Vagina (tissue), 2 donors: ENCODE results near the gene GFER. TPM values are rescaled to one million over a fixed set of nuclear protein-coding genes. Genes with fewer than 3 reads are reported as not detected.

Experiments used
- DNase-seq, 2 donors: peaks; one replicate each; pipeline ENCODE4 v3.0.0-alpha.2; 2017; ENCODE audit errors: extremely low spot score in 2 of 2
- H3K27ac ChIP-seq: fragments of 200-600 bp; sonication (generic); one replicate; pipeline ENCODE4 v1.5.1; 2019
- H3K27me3 ChIP-seq: fragments of 200-600 bp; sonication (generic); one replicate; pipeline ENCODE4 v1.5.1; 2019
- H3K36me3 ChIP-seq, 2 donors: fragments of 200-600 bp; sonication (generic); one replicate each; pipeline ENCODE4 v1.5.1; 2017 to 2019
- H3K4me1 ChIP-seq: fragments of 200-600 bp; sonication (generic); one replicate; pipeline ENCODE4 v1.5.1; 2019
- H3K4me3 ChIP-seq, 2 donors: fragments of 200-600 bp; sonication (generic); 1 replicate in 1 of 2; 2 replicates in 1 of 2; pipeline ENCODE4 v1.5.1; 2016 to 2019
- H3K9me3 ChIP-seq: fragments of 200-600 bp; sonication (generic); one replicate; pipeline ENCODE4 v1.5.1; 2019
- CTCF ChIP-seq, 3 experiments: fragments of 450-650 bp in 2 of 3; fragments of 200-600 bp in 1 of 3; sonication (generic) in 1 of 3; IDR thresholded peaks; one replicate each; pipeline ENCODE4 v1.5.1; 2017 to 2019; ENCODE audit warnings: antibody characterized with exemption in 3 of 3, mild to moderate bottlenecking in 2 of 3, moderate library complexity in 2 of 3
- POLR2A ChIP-seq, 2 donors: fragments of 450-650 bp; IDR thresholded peaks; one replicate each; pipeline ENCODE4 v1.6.1; 2017; ENCODE audit warnings: antibody characterized with exemption in 2 of 2, mild to moderate bottlenecking in 2 of 2, moderate library complexity in 2 of 2
- POLR2AphosphoS5 ChIP-seq, 2 donors: sonication (generic); formaldehyde crosslinking; IDR thresholded peaks; one replicate each; pipeline ENCODE4 v1.9.0; 2017; ENCODE audit warnings: antibody characterized with exemption in 2 of 2, mild to moderate bottlenecking in 2 of 2, low read depth in 1 of 2; ENCODE audit not compliant: insufficient read depth in 1 of 2
- intact Hi-C: fragments of 100-400 bp; cut with DNase I; formaldehyde crosslinking; loops from one replicate; pipeline ENCODE4 v1.15.1; 2023
- total RNA-seq: library from RNA; depleted of rRNA; stranded (reverse); fragments of >200 nt; gene quantifications from one replicate; pipeline ENCODE4 v1.2.3, GENCODE V29; 2016

The GFER gene
- total RNA-seq, 1 donor from 2014 or later, result 11.5 TPM

DNA sequence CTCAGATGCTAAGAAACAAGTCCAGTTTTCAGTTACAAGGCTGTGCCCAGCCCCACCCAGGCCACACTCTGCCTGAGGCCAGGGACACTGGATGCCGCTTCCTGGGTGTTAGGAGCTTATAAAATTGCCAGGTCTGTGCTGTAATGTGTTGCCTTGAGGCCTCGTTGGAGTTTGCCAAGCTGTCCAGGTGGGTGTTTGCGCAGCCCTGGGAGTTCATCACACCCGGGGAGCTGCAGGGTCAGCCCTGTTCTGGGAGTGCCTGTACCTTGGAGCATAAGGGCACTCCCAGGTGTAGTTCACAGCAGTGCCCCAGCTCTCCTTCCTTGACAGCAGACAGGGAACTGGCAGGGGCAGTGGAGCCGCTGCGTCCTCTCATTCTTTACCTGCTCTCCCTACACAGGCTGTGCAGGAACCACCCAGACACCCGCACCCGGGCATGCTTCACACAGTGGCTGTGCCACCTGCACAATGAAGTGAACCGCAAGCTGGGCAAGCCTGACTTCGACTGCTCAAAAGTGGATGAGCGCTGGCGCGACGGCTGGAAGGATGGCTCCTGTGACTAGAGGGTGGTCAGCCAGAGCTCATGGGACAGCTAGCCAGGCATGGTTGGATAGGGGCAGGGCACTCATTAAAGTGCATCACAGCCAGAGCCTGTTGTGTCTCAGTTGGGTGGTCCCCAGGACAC is 1.6 kb downstream of the GFER start:
- Histone ChIP-seq H3K9me3 (no peaks in the 10 kb centered on the region), H3K4me3 (no peak overlapping the region), H3K27me3 (peaks cover under 1% of the 10 kb centered on the region), H3K36me3 (peaks cover 0 to 13% of the 10 kb centered on the region in 2 donors), H3K4me1 (peaks cover 27% of the 10 kb centered on the region), H3K27ac (no peak overlapping the region)
- no peak for DNase-seq
- TF ChIP-seq POLR2A (IDR thresholded peaks at IDR 0.05) (no peak), CTCF (IDR thresholded peaks at IDR 0.05) (no peak)
- intact Hi-C loops, result no loop called here

- Histone ChIP-seq H3K36me3 (peaks cover 0 to 13% of the 10 kb centered on the region in 2 donors), H3K4me1 (peaks cover 43% of the 10 kb centered on the region), H3K27me3 (peaks cover 9% of the 10 kb centered on the region), H3K9me3 (no peaks in the 10 kb centered on the region), H3K27ac (no peak overlapping the region), H3K4me3 (no peak overlapping the region)
- TF ChIP-seq POLR2AphosphoS5 (IDR thresholded peaks at IDR 0.05; ENCODE audit: insufficient read depth in 1 of 2, low read depth in 1 of 2) (no peak), POLR2A (IDR thresholded peaks at IDR 0.05) (no peak), CTCF (IDR thresholded peaks at IDR 0.05) (no peak)
- DNase-seq, result no peak
- intact Hi-C loops, result no loop called here
Observed at GRCh38 chr16:1987198-1987597, 3.2 kb downstream of the GFER start.

DNA sequence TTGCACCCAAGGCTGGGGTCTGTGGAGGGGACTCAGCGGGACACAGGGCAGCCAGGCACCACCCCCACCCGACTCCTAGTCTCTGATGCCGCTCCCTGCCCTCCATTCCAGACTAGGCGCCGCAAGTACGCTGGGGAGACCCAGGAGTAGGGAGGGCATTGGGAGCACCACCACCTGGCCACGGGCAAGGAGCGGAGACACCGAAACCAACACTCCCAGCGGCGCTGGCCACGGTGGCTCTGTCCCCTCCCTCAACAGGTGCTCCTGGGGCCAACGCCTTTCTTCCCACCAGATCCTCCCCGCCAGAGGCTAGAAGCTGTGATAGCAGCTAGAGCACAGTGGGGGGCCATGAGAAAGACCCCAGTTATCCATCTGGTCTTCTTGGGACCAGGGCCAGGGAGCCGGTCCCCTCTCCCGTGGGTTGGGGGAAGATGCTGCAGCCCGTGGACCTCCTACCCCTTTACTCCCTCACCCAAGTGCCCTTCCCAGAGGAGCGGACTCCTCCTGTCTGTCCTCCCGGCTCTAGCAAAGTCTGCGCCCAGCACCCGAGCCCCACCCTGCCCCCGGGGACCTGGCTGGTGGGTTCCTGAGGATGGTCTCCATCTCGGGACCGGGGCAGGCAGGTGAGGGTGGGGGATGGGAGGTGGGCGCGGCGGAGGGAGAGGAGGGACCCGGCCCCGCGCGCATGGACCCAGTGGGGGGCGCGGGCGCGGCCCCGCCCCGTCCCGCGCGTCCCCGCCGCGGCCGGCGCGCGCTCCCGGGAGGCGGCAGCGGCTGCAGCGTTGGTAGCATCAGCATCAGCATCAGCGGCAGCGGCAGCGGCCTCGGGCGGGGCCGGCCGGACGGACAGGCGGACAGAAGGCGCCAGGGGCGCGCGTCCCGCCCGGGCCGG is 5.5 kb downstream of the GFER start, which contains the start of gene SYNGR3:
Gene SYNGR3, plus strand, starts transcription at position 762 of the 892 bp plus-strand sequence. CDS start 133 bp downstream, outside the sequence.
- Histone ChIP-seq H3K36me3 (peaks cover 0 to 13% of the 10 kb centered on the region in 2 donors), H3K9me3 (no peaks in the 10 kb centered on the region), H3K27ac (no peak within 1 kb of the TSS), H3K27me3 (peaks cover 9% of the 10 kb centered on the region), H3K4me1 (peaks cover 35% of the 10 kb centered on the region), H3K4me3 (peak within 1 kb of the TSS; percentile 20 to 25)
- TF ChIP-seq POLR2A (IDR thresholded peaks at IDR 0.05) (no peak), POLR2AphosphoS5 (IDR thresholded peaks at IDR 0.05; ENCODE audit: insufficient read depth in 1 of 2, low read depth in 1 of 2) (no peak)
- DNase-seq, result no peak
- intact Hi-C loops, result no loop called here

- peak overlapping the region; percentile 20 to 25 for H3K4me3 ChIP-seq
- H3K27ac ChIP-seq, result no peak overlapping the region
- H3K9me3 ChIP-seq, result no peaks in the 10 kb centered on the region
- TF ChIP-seq POLR2A (IDR thresholded peaks at IDR 0.05), result no peak
- TF ChIP-seq CTCF (IDR thresholded peaks at IDR 0.05), result no peak
- TF ChIP-seq POLR2AphosphoS5 (IDR thresholded peaks at IDR 0.05; ENCODE audit: insufficient read depth in 1 of 2, low read depth in 1 of 2), result no peak
- peaks cover 9% of the 10 kb centered on the region for H3K27me3 ChIP-seq
- intact Hi-C loops, result no loop called here
- peaks cover 29% of the 10 kb centered on the region for H3K4me1 ChIP-seq
- no peak for DNase-seq
- peaks cover 0 to 13% of the 10 kb centered on the region in 2 donors for H3K36me3 ChIP-seq
Observed at GRCh38 chr16:1990101-1990350, 6.0 kb downstream of the GFER start.

DNA sequence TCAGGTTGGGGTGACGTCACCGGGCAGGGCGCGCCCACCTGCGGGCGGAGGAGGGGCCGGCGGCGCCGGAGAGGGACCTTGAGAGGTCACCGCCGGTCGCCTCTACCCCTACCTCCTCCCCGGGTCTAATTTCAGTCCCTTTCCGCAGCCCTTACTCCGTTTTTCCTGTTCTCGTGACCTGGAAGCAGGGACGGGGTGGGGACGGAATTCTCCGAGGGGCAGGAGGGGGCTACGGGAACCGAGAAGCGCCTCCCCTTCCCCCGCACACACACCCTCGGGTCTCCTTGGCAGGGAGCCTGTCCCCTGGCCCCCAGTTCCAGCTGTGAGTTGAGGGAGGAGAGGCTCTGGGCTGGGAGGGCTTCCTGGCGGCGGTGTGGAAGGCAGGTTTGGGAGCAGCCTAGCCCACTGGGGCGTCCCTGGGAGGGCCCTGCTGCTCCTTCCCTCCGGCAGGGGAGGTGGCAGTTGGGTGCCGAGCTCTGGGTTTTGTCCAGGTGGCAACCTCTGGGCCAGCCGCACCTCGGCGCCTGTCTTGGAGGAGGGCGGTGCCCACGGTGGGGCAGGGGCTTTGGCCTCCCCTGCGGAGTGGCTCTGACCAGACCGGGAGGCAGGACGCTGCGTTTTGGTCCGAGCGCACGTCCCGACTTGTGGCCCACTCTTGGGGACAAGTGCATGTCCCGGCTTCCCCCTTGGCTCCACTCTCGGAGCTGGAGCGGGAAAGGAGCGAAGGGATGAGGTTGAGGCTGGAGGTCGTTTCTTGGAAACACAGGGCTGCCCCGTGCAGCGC is 6.5 kb downstream of the GFER start:
- TF ChIP-seq POLR2A (IDR thresholded peaks at IDR 0.05) (no peak), POLR2AphosphoS5 (IDR thresholded peaks at IDR 0.05; ENCODE audit: insufficient read depth in 1 of 2, low read depth in 1 of 2) (no peak), CTCF (IDR thresholded peaks at IDR 0.05) (no peak)
- intact Hi-C loops, result no loop called here
- Histone ChIP-seq H3K27me3 (peaks cover 9% of the 10 kb centered on the region), H3K36me3 (peaks cover 0 to 13% of the 10 kb centered on the region in 2 donors), H3K4me3 (peak overlapping the region; percentile 20 to 25), H3K27ac (no peak overlapping the region), H3K4me1 (peaks cover 24% of the 10 kb centered on the region), H3K9me3 (no peaks in the 10 kb centered on the region)
- no peak for DNase-seq
